Right lobe of liver (tissue), 6 donors: ENCODE measurements around the gene EGFL8. TPM values are rescaled to one million over a fixed set of nuclear protein-coding genes. Genes with fewer than 3 reads are reported as not detected.

Source experiments
- ATAC-seq, 4 donors: fragments of 200-7000 bp; cut with Tn5 transposase; one replicate each; pipeline ENCODE4 v1.9.1; 2020; ENCODE audit warnings: mild to moderate bottlenecking in 4 of 4, moderate library complexity in 4 of 4
- DNase-seq, 3 donors: peaks; one replicate each; pipeline ENCODE4 v3.0.0-alpha.2; 2020
- H3K27ac ChIP-seq, 3 donors: fragments of 200-600 bp; one replicate each; pipeline ENCODE4 v1.8.0; 2022
- H3K27me3 ChIP-seq, 2 donors: fragments of 200-600 bp; one replicate each; pipeline ENCODE4 v1.8.0; 2022
- H3K36me3 ChIP-seq, 4 donors: fragments of 200-600 bp; sonication (generic) in 1 of 4; one replicate each; pipeline versions ENCODE4 v1.5.1 to v1.8.0; 2017 to 2022; ENCODE audit warnings: control low read depth in 1 of 4
- H3K4me1 ChIP-seq, 4 donors: fragments of 200-600 bp; sonication (generic) in 1 of 4; one replicate each; pipeline versions ENCODE4 v1.5.1 to v1.8.0; 2017 to 2022; ENCODE audit warnings: control low read depth in 1 of 4
- H3K4me3 ChIP-seq, 3 donors: fragments of 200-600 bp; one replicate each; pipeline ENCODE4 v1.8.0; 2022
- H3K9me3 ChIP-seq, 4 donors: fragments of 200-600 bp; sonication (generic) in 1 of 4; one replicate each; pipeline versions ENCODE4 v1.5.1 to v1.8.0; 2017 to 2022; ENCODE audit warnings: control low read depth in 1 of 4
- POLR2A ChIP-seq: fragments of 450-650 bp; IDR thresholded peaks from one replicate; pipeline ENCODE4 v1.6.1; 2017; ENCODE audit warnings: antibody characterized with exemption, mild to moderate bottlenecking
- WGBS: methylation state at CpG from one replicate; pipeline ENCODE4 v1.1.6; 2018; ENCODE audit warnings: low coverage, low lambda C conversion rate; ENCODE audit not compliant: insufficient coverage; ENCODE audit errors: missing lambda C conversion rate; 5-methylcytosine and 5-hydroxymethylcytosine counted together
- intact Hi-C, 2 donors: fragments of 100-400 bp; cut with DNase I; formaldehyde crosslinking; loops; one replicate each; pipeline versions ENCODE4 v1.11.2 to v1.14.1; 2022
- total RNA-seq, 6 experiments: library from RNA; depleted of rRNA in 2 of 6; stranded (reverse); fragments of >200 nt in 2 of 6; fragmentation: NEBNext Ultra II Directional in 3 of 6; extraction: Animal tissue kit (Norgen Biotek cat#: 25700) in 3 of 6; gene quantifications; one replicate each; pipeline versions ENCODE4 v1.1.0 to v1.2.4, GENCODE V29; 2016 to 2023
- TF ChIP-seq, protein P1 (sequence below), 4 donors: fragments of 200-600 bp in 3 of 4; fragments of 450-650 bp in 1 of 4; IDR thresholded peaks; one replicate each; pipeline versions ENCODE4 v1.5.1 to v1.8.0; 2016 to 2022; ENCODE audit warnings: antibody characterized with exemption in 4 of 4, mild to moderate bottlenecking in 2 of 4
- donor health status: DM: no; HTN: yes; CAD: no.
- donor health status: DM: no; HTN: no; CAD: no.
- donor health status: DM: no; HTN: no; CAD: no.
- donor health status: DM: no; HTN: yes; CAD: no.
- donor health status: DM: no; HTN: yes; CAD: no.

EGFL8 gene
- total RNA-seq, 6 experiments from 2014 or later, result 1.4 to 6.0 (median 4.2) TPM

DNA sequence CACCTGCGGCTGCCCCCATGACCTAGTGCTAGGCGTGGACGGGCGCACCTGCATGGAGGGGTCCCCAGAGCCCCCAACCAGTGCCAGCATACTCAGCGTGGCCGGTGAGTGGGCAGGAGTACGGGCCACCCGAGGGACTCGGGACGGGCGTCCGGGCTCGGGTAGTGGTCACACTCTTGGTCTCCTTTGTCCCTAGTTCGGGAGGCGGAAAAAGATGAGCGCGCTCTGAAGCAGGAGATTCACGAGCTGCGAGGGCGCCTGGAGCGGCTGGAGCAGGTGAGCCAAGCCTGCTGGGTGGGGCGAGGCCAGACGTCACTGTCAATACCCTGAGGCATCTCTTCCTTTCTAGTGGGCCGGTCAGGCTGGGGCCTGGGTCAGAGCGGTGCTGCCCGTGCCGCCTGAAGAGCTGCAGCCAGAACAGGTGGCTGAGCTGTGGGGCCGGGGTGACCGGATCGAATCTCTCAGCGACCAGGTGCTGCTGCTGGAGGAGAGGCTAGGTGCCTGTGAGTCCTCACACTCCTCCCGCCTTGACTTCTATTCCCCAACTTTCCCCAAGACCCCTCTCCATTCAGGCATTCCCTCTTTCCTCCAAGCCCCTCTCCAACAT is 2.9 kb downstream of the EGFL8 start:
- no peak overlapping the region for H3K4me3 ChIP-seq
- H3K27me3 ChIP-seq, result no peaks in the 10 kb centered on the region
- intact Hi-C loops, result no loop called here
- ATAC-seq, result peak in 1 of 4 donors; percentile 6
- H3K36me3 ChIP-seq, result peaks cover 0 to 25% (median 10%) of the 10 kb centered on the region in 4 donors
- no peaks in the 10 kb centered on the region for H3K9me3 ChIP-seq
- no peaks in the 10 kb centered on the region for H3K4me1 ChIP-seq
- H3K27ac ChIP-seq, result no peak overlapping the region
- TF ChIP-seq, protein P1, sequence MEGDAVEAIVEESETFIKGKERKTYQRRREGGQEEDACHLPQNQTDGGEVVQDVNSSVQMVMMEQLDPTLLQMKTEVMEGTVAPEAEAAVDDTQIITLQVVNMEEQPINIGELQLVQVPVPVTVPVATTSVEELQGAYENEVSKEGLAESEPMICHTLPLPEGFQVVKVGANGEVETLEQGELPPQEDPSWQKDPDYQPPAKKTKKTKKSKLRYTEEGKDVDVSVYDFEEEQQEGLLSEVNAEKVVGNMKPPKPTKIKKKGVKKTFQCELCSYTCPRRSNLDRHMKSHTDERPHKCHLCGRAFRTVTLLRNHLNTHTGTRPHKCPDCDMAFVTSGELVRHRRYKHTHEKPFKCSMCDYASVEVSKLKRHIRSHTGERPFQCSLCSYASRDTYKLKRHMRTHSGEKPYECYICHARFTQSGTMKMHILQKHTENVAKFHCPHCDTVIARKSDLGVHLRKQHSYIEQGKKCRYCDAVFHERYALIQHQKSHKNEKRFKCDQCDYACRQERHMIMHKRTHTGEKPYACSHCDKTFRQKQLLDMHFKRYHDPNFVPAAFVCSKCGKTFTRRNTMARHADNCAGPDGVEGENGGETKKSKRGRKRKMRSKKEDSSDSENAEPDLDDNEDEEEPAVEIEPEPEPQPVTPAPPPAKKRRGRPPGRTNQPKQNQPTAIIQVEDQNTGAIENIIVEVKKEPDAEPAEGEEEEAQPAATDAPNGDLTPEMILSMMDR (IDR thresholded peaks at IDR 0.05), result no peak
- no peak for TF ChIP-seq POLR2A
- 96% methylated on average over 9 of the region's 32 CpGs for WGBS
- no peak for DNase-seq

DNA sequence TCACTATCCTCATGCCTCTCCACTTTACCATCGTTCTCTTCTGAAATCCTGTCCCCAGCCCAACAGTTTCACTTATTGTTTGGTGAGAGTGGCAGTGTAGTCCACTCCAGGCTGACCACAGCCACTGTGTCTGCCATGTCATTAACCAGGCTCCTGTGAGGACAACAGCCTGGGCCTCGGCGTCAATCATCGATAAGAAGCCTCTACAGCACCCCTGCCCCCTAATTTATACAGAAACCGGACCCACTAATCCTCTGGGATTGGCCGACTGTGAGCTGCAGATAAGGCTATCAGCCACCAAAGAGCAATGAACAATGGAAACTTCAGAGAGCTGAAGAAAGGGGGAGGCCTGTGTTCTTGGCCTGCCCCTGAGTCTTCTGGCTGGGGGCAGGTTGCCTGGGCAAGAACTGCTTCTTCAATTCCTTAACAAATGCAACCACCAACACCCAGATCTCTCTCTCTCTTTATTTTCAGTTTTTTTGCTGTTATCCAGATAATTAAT is 3.4 kb downstream of the EGFL8 start:
- peaks cover 0 to 25% (median 10%) of the 10 kb centered on the region in 4 donors for H3K36me3 ChIP-seq

DNA sequence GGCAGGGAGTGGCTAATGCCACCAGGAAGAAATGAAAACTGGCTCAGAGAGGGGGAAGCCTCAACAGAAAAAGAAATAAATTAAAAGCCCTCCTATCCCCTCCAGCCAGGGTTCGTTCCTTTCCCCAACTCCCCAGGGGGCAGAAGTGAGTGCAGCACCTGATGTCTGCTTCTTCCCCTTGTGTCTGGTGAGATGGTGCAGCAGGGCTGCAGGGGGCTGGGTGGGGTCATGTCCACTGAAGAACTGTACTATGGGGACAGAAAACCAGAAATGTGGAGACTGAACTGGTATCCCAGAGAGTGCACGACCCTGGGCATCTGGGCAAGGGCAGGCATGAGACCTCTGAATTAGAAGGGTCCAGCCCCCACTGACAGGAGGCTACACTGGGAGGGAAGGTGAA is 4.0 kb downstream of the EGFL8 start:
- H3K4me3 ChIP-seq, result no peak overlapping the region
- no peaks in the 10 kb centered on the region for H3K27me3 ChIP-seq
- H3K9me3 ChIP-seq, result no peaks in the 10 kb centered on the region
- H3K4me1 ChIP-seq, result no peaks in the 10 kb centered on the region
- DNase-seq (no peak), ATAC-seq (no peak)
- intact Hi-C loops, result no loop called here
- 40% methylated on average over 1 of the region's 2 CpGs for WGBS
- H3K36me3 ChIP-seq, result peaks cover 0 to 25% (median 10%) of the 10 kb centered on the region in 4 donors
- TF ChIP-seq, protein P1 (IDR thresholded peaks at IDR 0.05), result no peak
- TF ChIP-seq POLR2A, result no peak
- no peak overlapping the region for H3K27ac ChIP-seq

More for the DNA sequence above, 3.4 kb downstream of the EGFL8 start:
- ATAC-seq (no peak), DNase-seq (no peak)
- Histone ChIP-seq H3K4me1 (no peaks in the 10 kb centered on the region), H3K4me3 (no peak overlapping the region), H3K9me3 (no peaks in the 10 kb centered on the region), H3K27me3 (no peaks in the 10 kb centered on the region), H3K27ac (no peak overlapping the region)
- 86% methylated on average over 4 of the region's 6 CpGs for WGBS
- no peak for TF ChIP-seq POLR2A
- TF ChIP-seq, protein P1 (IDR thresholded peaks at IDR 0.05), result no peak
- intact Hi-C loops, result no loop called here

DNA sequence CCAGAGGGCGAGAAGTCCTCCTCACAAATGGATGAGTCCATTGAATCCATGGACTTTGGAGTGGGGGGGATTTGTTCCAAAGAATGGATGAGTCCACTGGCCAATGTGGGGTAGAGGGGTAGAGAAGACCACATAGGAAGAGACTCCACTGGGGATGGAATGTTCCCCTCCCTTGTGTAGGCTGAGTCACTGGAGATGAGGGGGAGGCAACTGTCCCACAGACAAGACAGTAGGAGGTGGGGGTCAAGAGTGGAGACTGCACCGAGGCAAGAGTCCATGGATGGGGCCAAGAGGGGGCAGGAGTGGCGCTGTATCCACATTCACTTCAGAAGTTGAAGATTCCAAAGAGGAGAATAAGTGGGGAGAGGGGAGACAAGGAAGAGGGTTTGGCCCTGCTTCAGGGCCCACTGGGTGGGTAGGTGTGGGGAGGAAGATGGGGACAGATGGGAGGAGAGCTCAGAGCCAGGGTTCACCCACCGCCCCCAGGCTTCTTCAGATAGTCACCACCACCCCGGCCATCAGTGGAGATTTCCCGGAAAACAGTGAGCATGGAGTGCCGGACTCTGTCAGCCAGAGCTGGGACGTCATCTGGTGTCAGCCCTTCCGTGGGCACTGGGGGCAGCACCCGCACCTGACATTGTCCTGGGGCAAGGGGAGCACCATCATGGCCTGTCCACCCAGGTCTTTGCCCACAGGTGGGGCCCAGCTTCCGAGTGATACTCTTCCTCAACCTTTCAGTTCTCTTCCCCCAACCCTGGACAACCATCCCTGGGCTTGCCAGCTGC is 4.6 kb downstream of the EGFL8 start:
- H3K4me1 ChIP-seq, result no peaks in the 10 kb centered on the region
- H3K36me3 ChIP-seq, result peaks cover 0 to 25% (median 10%) of the 10 kb centered on the region in 4 donors
- TF ChIP-seq, protein P1 (IDR thresholded peaks at IDR 0.05), result no peak
- TF ChIP-seq POLR2A, result no peak
- no peaks in the 10 kb centered on the region for H3K9me3 ChIP-seq
- no peak overlapping the region for H3K27ac ChIP-seq
- no peak for DNase-seq
- 90% methylated on average over 3 of the region's 11 CpGs for WGBS
- no peaks in the 10 kb centered on the region for H3K27me3 ChIP-seq
- H3K4me3 ChIP-seq, result no peak overlapping the region
- intact Hi-C loops, result no loop called here
- ATAC-seq, result peak in 1 of 4 donors; percentile 19
